DMS 273 (cell line): Measurements from ENCODE around the gene ARHGAP15.

Experiments used
- DNase-seq: peaks from one replicate; lab custom pipeline; 2025; ENCODE audit not compliant: unreplicated experiment; lab: John Stamatoyannopoulos, UW

ARHGAP15 gene

GRCh38 chr2:143440411-143441012, 311.3 kb downstream of the ARHGAP15 start:
- no peak for DNase-seq

GRCh38 chr2:143442193-143442592, 313.0 kb downstream of the ARHGAP15 start:
- no peak for DNase-seq

DNA sequence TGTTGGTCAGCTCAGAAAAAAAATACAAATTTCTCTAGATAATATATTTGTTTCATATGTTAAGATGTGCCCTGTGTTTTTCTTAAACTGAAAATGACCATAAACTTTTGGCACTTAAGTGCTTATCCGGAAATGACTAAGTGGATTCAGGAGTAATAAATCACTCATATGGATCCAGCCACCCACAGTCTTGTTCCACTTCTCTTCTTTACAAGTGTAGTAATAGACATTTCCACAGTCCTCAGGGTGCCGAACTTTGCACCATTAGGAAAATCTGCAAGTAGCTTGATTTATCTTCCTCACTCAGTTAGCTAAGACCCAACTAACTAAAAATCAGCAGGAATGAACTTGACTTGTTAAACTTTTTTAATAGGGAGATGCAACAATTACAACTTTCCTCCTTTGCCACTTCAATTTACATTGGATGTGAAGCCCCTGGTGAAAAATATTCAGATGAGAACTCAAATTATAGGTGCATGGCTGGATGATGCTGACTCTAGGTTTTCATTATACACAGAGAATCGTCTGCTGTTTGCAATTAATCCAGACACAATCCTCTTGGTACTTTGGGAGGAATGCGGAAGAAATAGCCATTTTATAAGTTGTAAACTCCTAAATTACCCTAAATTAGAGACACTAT, 322.5 kb downstream of the ARHGAP15 start:
- DNase-seq: no peak

GRCh38 chr2:143452817-143453451, 323.7 kb downstream of the ARHGAP15 start:
- DNase-seq: no peak

DNA sequence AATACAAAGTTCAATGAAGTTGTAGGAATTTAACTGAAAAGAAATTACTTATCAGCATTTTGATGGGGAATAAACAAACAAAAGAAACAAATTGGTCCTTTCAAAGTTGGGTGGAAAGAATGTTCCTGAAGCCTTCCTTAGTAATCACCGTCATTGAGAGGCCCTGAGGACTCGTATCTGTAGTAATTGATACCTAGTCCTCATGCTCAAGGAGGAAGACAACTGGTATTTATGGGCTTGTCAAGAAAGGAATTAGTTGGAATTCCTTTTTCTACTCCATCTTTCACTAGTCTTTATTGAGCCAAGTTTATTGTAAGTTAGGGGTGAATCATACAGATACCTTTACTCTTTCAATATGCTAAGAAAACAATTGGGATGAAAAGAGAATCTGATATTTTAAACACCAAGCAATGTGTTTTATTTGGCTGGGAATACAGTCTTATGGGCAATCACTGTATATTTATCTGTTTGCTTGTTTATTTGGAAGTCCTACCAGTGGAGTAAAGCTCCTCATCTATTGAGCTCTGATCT, 324.8 kb downstream of the ARHGAP15 start:
- DNase-seq: no peak

DNA sequence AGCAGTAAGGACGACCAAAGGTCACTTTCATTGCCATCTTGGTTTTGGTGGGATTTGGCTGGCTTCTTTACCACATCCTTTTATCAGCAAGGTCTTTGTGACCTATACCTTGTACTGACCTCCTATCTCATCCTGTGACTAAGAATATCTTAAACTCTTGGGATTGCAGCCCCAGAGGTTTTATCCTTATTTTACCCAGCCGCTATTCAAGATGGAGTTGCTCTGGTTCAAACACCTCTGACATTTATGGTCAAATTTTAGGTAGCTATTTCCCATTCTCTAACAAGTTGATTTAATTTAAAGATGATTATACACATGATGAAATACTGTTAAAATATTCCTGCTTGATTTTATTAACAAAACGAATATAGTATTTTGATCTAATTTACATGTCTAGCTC, 326.1 kb downstream of the ARHGAP15 start:
- DNase-seq: no peak

DNA sequence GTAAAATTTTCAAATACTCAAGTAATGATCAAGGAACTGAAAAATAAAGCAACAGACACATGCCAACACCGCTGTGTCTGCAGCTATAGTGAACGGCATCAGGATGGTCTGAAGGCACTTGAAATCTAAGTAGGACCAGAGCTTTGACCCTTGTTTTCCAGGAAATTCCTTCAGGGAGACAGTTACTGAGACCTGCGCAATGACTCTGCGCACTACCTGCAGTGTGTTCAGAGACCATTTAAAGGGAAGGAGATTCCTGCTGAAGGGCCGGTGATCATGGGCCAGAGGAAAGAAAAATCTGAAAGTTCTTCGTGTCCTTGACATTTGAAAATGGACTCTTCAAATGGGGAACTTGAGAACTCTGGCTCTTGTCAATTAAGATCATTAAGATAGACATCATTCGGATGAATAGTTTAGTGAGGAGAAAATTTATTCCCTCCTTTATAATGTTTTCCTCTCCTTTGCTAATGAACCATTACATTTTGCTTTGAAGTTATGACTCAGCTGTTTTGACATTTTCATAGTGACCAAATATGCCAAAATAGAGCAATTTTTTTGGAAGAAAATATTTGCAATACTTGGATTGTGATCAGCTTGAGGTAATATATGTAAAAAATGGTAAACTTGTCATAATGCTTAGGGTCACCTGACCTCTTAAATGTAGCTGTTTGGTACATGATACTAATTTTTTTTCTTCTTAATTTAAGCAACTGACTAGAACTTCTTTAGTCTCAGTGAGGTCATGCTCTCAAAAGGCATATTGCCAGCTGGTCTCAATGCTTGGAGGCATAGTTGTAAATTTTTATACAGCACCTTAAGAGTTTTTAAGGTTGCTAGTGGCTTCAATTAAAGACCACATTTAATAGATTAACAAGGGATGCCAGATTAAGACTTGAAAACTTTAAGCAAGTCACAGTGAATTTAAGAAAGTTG, 329.3 kb downstream of the ARHGAP15 start:
- peak; percentile 2 for DNase-seq

- DNase-seq: no peak
These were observed 331.2 kb downstream of the ARHGAP15 start for GRCh38 chr2:143460382-143460781.

- no peak for DNase-seq
These were observed 334.5 kb downstream of the ARHGAP15 start for GRCh38 chr2:143463719-143464118.

DNA sequence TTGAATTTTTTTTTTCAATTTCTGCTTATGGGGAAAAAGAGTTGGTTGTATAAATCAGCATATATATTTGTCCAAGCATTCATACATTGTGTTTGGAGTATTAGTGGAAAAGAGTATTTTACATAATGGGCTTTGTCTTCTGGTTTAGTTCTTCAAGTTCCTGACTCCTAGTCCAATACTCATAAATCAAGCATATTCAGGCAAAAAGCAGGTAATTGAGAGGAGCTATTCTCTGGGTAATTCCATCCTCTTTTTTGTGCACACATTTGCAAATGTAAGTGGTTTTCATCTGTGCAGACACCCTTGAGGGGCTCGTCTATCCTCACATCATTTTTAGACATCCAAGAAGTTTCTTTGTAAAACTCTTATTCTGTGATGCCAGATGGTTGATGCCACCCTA, 337.2 kb downstream of the ARHGAP15 start:
- no peak for DNase-seq

DNA sequence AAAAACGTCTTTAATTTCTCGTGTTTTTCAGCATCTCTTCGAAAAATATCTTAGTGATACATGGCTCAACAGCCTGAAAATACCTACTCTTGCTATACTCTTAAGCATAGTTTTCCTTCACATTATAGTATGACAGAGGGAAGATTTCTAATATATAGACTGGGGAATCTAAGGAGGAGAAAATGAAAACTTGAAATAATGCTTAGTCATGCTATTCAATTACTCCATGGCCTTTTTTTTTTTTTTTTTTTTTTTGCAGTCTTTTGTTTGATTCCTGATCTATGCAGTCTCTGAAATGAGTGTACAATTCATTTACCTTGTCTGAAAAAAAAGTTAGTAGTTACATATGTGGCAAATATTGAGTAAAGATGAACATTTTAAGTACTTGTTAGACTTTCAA, 337.8 kb downstream of the ARHGAP15 start:
- DNase-seq: no peak

GRCh38 chr2:143468341-143468888, 339.2 kb downstream of the ARHGAP15 start:
- DNase-seq: no peak

DNA sequence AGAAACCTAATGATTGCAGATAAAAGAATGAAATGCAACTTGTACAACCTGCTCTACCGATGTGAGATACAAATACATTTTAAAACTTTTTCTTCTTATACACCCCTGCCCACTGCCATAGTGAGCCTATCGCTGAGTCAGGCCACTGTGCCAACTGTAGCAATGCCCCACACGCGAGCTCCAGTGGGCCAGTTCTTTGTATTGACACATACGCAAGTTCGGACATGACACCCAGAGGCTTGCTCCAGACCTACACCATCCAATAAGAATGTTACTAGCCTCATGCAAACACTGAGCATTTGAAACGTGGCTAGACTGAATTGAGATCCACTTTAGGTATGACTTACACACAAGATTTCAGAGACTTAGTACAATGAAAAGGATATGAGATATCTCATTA, 340.1 kb downstream of the ARHGAP15 start:
- no peak for DNase-seq

- no peak for DNase-seq
These were observed 342.3 kb downstream of the ARHGAP15 start for GRCh38 chr2:143471550-143471949.

DNA sequence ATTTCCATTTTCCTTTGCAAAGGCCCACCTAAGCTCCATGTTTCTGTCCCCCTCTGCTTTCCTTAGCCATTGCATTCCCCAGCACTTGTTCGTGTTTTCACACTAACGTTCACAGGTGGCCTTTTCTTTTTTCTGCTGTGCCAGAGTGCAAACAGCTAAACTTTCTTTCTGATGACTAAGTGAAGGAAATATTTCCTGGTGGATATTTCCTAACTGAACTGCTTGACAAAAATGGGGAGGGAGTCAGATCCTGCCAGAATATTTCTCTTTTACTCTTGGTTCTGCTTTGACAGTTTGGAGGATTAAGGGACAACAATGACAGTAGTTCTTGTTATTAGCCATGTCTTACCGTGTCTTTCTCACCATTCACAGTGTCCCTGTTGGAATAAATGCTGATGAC, 344.0 kb downstream of the ARHGAP15 start:
- no peak for DNase-seq

DNA sequence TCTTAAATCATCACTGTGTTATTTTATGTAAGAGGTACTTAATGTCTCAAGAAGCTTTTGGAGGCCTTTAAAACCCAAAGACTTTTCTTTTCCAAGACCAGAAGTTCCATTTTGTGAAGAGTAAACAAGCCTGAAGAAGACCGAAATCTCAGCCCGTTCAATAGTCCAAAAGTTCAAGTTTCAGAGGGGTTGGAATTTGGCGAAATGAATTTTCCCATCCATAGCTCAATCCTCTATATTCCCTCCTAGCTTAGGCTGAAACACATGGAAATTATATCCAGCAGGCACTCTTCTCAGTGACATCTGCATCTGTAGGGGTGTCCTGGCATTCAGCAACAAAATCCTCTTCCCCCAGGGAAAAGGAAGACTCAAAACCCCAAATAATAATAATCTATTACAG, 344.6 kb downstream of the ARHGAP15 start:
- no peak for DNase-seq

- DNase-seq: no peak
These were observed 345.4 kb downstream of the ARHGAP15 start for GRCh38 chr2:143474586-143474985.

DNA sequence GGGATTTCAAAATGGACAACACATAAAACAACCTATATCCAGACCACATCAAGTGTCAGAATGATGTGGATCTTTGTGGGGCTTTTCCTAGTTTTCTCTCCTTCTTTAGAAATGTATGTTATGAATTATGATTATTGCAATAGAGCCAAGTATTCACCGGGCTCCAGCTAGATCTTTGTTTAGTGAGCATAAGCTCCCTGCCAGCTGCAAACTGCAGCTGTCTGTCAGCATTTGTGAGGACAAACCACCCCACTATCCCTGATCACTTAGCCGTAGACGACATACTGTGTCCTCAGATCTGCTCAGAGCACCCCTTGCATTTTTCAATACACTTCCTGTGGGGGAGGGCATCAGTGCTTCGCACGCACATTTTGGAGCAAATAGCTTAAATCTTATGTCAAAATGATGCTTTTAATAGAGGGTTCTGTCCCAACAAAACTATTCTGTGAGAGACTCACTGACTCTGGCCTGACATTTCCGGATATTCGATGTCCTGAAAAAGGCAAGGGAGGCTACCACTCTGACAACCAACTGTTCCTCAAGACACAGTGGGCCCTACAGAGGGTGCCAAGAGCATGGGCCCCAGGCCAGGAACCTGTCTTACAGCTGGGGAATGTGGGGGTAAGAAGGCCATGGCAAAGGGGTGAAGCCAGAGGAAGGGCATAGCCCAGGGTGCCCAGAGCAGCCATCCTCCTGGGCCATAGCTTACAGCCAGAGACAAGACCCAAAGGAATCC, 346.0 kb downstream of the ARHGAP15 start:
- no peak for DNase-seq

GRCh38 chr2:143476336-143477087, 347.3 kb downstream of the ARHGAP15 start:
- DNase-seq: no peak
